ENCODE results near the gene NCKAP5. TPM values are rescaled to one million over a fixed set of nuclear protein-coding genes. Genes with fewer than 3 reads are reported as not detected.

NCKAP5 gene
- total and polyA plus RNA-seq, 2 donors (not counting 1 experiment from before 2014, with no cell fraction given) = not detected

GRCh38 chr2:133039531-133039930 is 528.7 kb downstream of the NCKAP5 start:
- H3K9me3 ChIP-seq (ENCODE audit: control extremely low read depth in 1 of 3, control insufficient read depth in 2 of 3, insufficient read depth in 1 of 3, low read length in 2 of 3) = no peaks in the 10 kb centered on the region
- DNase-seq (no peak), ATAC-seq (ENCODE audit: low read depth) (no peak)
- H3K4me2 ChIP-seq (replicated peaks; ENCODE audit: low read depth, low read length, poor library complexity, severe bottlenecking) = no peak overlapping the region
- no peaks in the 10 kb centered on the region for H3K79me2 ChIP-seq (ENCODE audit: control insufficient read depth, insufficient read depth, low read length)
- H3K9ac ChIP-seq (ENCODE audit: low read length) = no peak overlapping the region
- intact Hi-C loops (cut with micrococcal nuclease) = no loop called here
- no peak overlapping the region for H3K4me3 Mint-ChIP-seq
- H3K4me3 ChIP-seq (ENCODE audit: control extremely low read depth in 1 of 5, extremely low read depth in 1 of 5, insufficient read depth in 1 of 5, low read depth in 2 of 5, low read length in 4 of 5) = no peak overlapping the region
- WGBS (ENCODE audit: insufficient coverage) = no CpG with 5 or more reads among the region's 1 CpG
- ChIA-PET CTCF (no interaction called here), POLR2A (no interaction called here)
- H3K4me1 Mint-ChIP-seq = no peaks in the 10 kb centered on the region
- no peaks in the 10 kb centered on the region for H4K20me1 ChIP-seq (ENCODE audit: control insufficient read depth, insufficient read depth, low read length, poor library complexity, severe bottlenecking)
- H3K27me3 ChIP-seq (replicated peaks in 1 of 4; ENCODE audit: control extremely low read depth in 1 of 4, control insufficient read depth in 3 of 4, insufficient read depth in 4 of 4, low read length in 3 of 4) = no peaks in the 10 kb centered on the region
- H3K36me3 ChIP-seq (replicated peaks in 1 of 2; ENCODE audit: control extremely low read depth in 1 of 2, control insufficient read depth in 1 of 2, extremely low read depth in 1 of 2, insufficient read depth in 2 of 2, low read length in 1 of 2) = no peaks in the 10 kb centered on the region
- H3K27ac ChIP-seq (ENCODE audit: low read length in 2 of 2) = no peak overlapping the region
- no peak for TF ChIP-seq EZH2 (IDR thresholded peaks at IDR 0.05; ENCODE audit: borderline replicate concordance, insufficient read depth, low read depth, low read length, poor library complexity, severe bottlenecking)
- TF ChIP-seq CTCF (IDR thresholded peaks at IDR 0.05) = no peak
- H3K9me3 Mint-ChIP-seq (ENCODE audit: insufficient read depth) = peaks cover 11% of the 10 kb centered on the region
- H3K27me3 Mint-ChIP-seq = no peaks in the 10 kb centered on the region
- no peaks in the 10 kb centered on the region for H3K4me1 ChIP-seq (ENCODE audit: control insufficient read depth in 2 of 2, insufficient read depth in 2 of 2, low read length in 2 of 2)
- no peak overlapping the region for H2AFZ ChIP-seq (ENCODE audit: insufficient read depth, low read depth, low read length, poor library complexity, severe bottlenecking)
- no peak overlapping the region for H3K27ac Mint-ChIP-seq

GRCh38 chr2:133026536-133027177 is 541.6 kb downstream of the NCKAP5 start:
- CTCF ChIA-PET = no interaction called here

More at GRCh38 chr2:133026536-133027177, 541.6 kb downstream of the NCKAP5 start:
- H3K9me3 ChIP-seq (ENCODE audit: control extremely low read depth in 1 of 3, control insufficient read depth in 2 of 3, insufficient read depth in 1 of 3, low read length in 2 of 3) = peaks cover 0 to 5% (median 0%) of the 10 kb centered on the region in 3 donors
- H3K9me3 Mint-ChIP-seq (ENCODE audit: insufficient read depth) = no peaks in the 10 kb centered on the region
- H3K4me1 Mint-ChIP-seq = no peaks in the 10 kb centered on the region
- no peak overlapping the region for H3K27ac Mint-ChIP-seq
- H3K27me3 Mint-ChIP-seq = no peaks in the 10 kb centered on the region
- H3K4me3 Mint-ChIP-seq = no peak overlapping the region
- H3K27ac ChIP-seq (ENCODE audit: low read length in 2 of 2) = no peak overlapping the region
- H3K79me2 ChIP-seq (ENCODE audit: control insufficient read depth, insufficient read depth, low read length) = no peaks in the 10 kb centered on the region
- H3K4me2 ChIP-seq (replicated peaks; ENCODE audit: low read depth, low read length, poor library complexity, severe bottlenecking) = no peak overlapping the region
- no peak for TF ChIP-seq CTCF (IDR thresholded peaks at IDR 0.05)
- TF ChIP-seq EZH2 (IDR thresholded peaks at IDR 0.05; ENCODE audit: borderline replicate concordance, insufficient read depth, low read depth, low read length, poor library complexity, severe bottlenecking) = no peak
- no peak for DNase-seq
- POLR2A ChIA-PET = no interaction called here
- ATAC-seq (ENCODE audit: low read depth) = no peak
- no peaks in the 10 kb centered on the region for H4K20me1 ChIP-seq (ENCODE audit: control insufficient read depth, insufficient read depth, low read length, poor library complexity, severe bottlenecking)
- WGBS (ENCODE audit: insufficient coverage) = 61% methylated on average over 5 of the region's 6 CpGs
- H3K9ac ChIP-seq (ENCODE audit: low read length) = no peak overlapping the region
- intact Hi-C loops (cut with micrococcal nuclease) = no loop called here
- no peaks in the 10 kb centered on the region for H3K4me1 ChIP-seq (ENCODE audit: control insufficient read depth in 2 of 2, insufficient read depth in 2 of 2, low read length in 2 of 2)
- H3K4me3 ChIP-seq (ENCODE audit: control extremely low read depth in 1 of 5, extremely low read depth in 1 of 5, insufficient read depth in 1 of 5, low read depth in 2 of 5, low read length in 4 of 5) = no peak overlapping the region
- no peak overlapping the region for H2AFZ ChIP-seq (ENCODE audit: insufficient read depth, low read depth, low read length, poor library complexity, severe bottlenecking)
- no peaks in the 10 kb centered on the region for H3K36me3 ChIP-seq (replicated peaks in 1 of 2; ENCODE audit: control extremely low read depth in 1 of 2, control insufficient read depth in 1 of 2, extremely low read depth in 1 of 2, insufficient read depth in 2 of 2, low read length in 1 of 2)
- no peaks in the 10 kb centered on the region for H3K27me3 ChIP-seq (replicated peaks in 1 of 4; ENCODE audit: control extremely low read depth in 1 of 4, control insufficient read depth in 3 of 4, insufficient read depth in 4 of 4, low read length in 3 of 4)
